Measurements from ENCODE around the gene TGFB1I1.
"Not testable (repeated sequence)": the region's sequence is repeated elsewhere in the genome, so short reads cannot be mapped to it uniquely, and the experiment has no call there.

Gene TGFB1I1

GRCh38 chr16:31489298-31489564, 17.3 kb downstream of the TGFB1I1 start:
- DNase-seq = no peak

- DNase-seq = no peak
Observed at GRCh38 chr16:31489616-31490584, 17.9 kb downstream of the TGFB1I1 start.

- DNase-seq = no peak
Observed at GRCh38 chr16:31491778-31492418, 19.9 kb downstream of the TGFB1I1 start.

GRCh38 chr16:31493506-31494125, 21.7 kb downstream of the TGFB1I1 start:
- DNase-seq = no peak

GRCh38 chr16:31496670-31497069, 24.7 kb downstream of the TGFB1I1 start:
- no peak for DNase-seq

GRCh38 chr16:31498493-31498892, 26.5 kb downstream of the TGFB1I1 start:
- no peak for DNase-seq

- no peak for DNase-seq
Observed at GRCh38 chr16:31499928-31500327, 28.0 kb downstream of the TGFB1I1 start.

- no peak for DNase-seq
Observed at GRCh38 chr16:31501226-31501965, 29.4 kb downstream of the TGFB1I1 start.

- DNase-seq = no peak
Observed at GRCh38 chr16:31501966-31502348, 30.0 kb downstream of the TGFB1I1 start.

GRCh38 chr16:31502981-31503380, 31.0 kb downstream of the TGFB1I1 start:
- no peak for DNase-seq

GRCh38 chr16:31503555-31503954, 31.6 kb downstream of the TGFB1I1 start:
- DNase-seq = not testable (repeated sequence)

GRCh38 chr16:31504159-31504558, 32.2 kb downstream of the TGFB1I1 start:
- no peak for DNase-seq

GRCh38 chr16:31505483-31505882, 33.5 kb downstream of the TGFB1I1 start:
- no peak for DNase-seq

GRCh38 chr16:31507617-31507928, 35.6 kb downstream of the TGFB1I1 start:
- no peak for DNase-seq

GRCh38 chr16:31507929-31508705, 36.2 kb downstream of the TGFB1I1 start, which contains the start of gene RUSF1:
Gene RUSF1 (minus strand): TSS chr16:31508391. CDS start chr16:31508373, 18 bp downstream.
- peak; percentile 85 to 86 for DNase-seq

GRCh38 chr16:31508706-31509195, 36.8 kb downstream of the TGFB1I1 start:
- no peak for DNase-seq

GRCh38 chr16:31513126-31513525, 41.2 kb downstream of the TGFB1I1 start:
- DNase-seq = no peak

GRCh38 chr16:31513884-31514283, 41.9 kb downstream of the TGFB1I1 start:
- no peak for DNase-seq

- no peak for DNase-seq
Observed at GRCh38 chr16:31517800-31518402, 45.9 kb downstream of the TGFB1I1 start.

GRCh38 chr16:31519759-31520431, 47.9 kb downstream of the TGFB1I1 start:
- peak; percentile 25 to 30 for DNase-seq

GRCh38 chr16:31521368-31521767, 49.4 kb downstream of the TGFB1I1 start:
- DNase-seq = no peak
